Stimulated activated CD4-positive, alpha-beta T cell treated with anti-CD3 and anti-CD28 coated beads, Interleukin-1b, Interleukin-23, amount 100 ng/mL, for 48 hours (primary cell): Measurements from ENCODE around the gene ADCY5.

Experiments used
- DNase-seq: peaks from one replicate; pipeline ENCODE4 v3.0.0-alpha.2; 2020

ADCY5 gene

DNA sequence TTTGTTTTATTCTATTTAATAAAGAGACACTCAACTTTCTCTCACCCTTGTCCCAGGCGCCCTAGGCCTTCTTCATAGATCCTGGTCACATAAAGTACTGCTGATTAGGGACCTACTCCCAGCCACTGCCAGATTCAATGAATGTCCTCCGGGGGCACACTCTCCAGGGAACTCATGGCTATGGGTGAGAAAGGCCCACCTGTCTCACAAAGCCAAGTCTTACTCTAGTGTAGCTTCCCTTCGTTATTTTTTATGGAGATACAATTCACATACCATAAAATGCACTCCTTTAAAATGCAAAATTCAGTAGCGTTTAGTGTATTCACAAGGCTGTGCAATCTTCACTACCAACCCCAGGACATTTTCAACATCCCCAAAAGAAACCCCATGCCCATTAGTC lies 87.8 kb downstream of the ADCY5 start:
- DNase-seq: no peak

GRCh38 chr3:123357275-123357674 lies 91.6 kb downstream of the ADCY5 start:
- no peak for DNase-seq

GRCh38 chr3:123353850-123354233 lies 95.0 kb downstream of the ADCY5 start:
- no peak for DNase-seq

GRCh38 chr3:123353227-123353849 lies 95.6 kb downstream of the ADCY5 start:
- no peak for DNase-seq

- DNase-seq: no peak
Observed at GRCh38 chr3:123352134-123352554, 96.7 kb downstream of the ADCY5 start.

- DNase-seq: no peak
Observed at GRCh38 chr3:123351501-123351900, 97.4 kb downstream of the ADCY5 start.

GRCh38 chr3:123350971-123351370 lies 97.9 kb downstream of the ADCY5 start:
- no peak for DNase-seq

GRCh38 chr3:123349566-123350435 lies 99.1 kb downstream of the ADCY5 start:
- DNase-seq: no peak

DNA sequence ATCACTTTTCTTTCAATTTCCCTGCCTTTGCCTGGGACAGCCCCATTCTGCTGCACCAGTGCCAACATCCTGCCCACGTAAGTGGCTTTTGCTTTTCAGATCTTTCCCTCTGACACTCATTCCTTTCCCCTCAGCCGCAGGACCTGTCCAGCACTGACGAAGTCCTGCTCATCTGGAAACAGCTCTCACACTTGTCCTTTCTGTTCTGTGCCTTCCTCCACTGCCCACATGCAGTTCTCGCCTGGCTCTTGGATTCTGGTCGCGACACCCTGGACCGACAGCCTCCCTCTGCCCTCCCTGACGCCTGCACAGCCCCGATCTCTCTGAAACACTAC lies 99.7 kb downstream of the ADCY5 start:
- no peak for DNase-seq

DNA sequence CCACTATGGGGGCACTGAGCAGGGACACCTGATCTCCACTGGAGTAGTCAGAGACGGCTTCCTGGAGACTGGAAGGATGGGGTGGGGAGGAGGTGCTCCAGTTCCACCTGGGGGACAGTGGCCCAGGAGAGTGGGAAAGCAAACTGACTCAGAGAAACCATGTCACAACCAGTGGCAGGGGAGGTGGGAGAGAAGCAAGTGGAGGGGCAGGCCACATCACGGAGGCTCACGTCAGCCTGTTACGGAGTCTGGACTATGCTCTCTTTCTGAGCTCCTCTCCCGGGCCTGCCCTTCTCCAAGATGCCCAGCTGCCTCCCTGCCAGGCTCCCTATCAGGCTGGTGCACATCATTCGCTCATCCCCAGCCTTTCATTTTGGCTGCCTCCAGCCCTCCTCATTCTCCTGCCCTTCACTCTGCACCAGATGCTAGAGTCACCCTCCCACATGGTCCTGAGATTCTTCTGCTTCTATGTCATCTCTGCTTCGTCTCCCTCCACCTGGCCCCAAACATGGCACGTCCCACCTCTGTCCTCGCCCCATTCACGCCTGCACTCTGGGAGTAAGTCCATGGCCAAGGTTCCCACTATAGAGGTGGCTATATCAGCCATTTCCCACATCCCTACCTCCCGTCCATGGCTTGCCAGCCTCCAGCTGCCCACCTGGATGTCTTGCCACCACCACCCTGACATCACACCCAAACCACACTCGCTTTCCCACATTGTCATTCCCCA lies 100.3 kb downstream of the ADCY5 start:
- no peak for DNase-seq

DNA sequence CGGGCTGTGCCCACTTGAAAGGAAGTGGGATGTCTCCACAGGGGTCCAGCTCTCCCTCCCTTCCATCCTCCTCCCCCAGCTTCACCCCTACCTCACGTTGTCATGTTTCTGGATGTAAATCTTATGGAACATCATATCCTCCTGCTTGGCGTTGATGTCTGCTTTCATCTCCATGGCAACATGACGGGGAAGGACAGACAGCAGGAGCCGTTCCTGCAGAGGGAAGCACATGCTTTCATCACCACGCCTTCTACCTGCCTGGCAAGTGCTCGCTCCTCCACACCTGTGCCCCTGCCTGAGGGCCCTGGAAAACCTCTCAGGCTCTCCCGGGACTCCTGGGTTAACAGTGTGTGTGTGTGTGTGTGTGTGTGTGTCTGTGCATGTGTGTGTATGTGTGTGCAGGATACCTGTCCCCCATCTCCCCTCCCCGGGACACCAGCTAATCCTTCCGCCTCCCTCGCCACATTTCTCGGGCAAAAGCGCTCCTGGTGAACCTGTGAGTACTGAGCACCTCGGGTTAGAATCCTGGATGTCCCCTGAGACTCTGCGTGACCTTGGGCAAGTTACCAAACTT lies 101.1 kb downstream of the ADCY5 start:
- no peak for DNase-seq

DNA sequence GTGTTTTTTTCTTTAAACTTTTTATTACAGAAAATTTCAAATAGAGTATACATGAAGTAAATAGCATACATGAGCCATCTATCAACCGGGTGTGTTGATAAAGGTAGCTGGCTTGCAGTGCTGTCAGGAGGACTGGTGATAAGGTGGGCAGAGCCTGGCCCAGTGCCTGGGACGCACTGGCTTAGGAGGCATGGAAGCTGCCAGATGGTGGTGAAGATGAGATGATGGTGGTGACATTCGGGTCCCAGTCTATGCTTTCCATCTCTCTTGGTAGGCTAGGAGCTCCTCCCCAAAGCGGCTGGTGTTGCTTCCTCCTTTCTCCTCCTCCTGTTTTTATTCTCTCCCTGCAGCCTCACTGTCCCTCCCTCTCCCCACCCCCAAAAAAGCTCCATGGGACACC lies 101.7 kb downstream of the ADCY5 start:
- no peak for DNase-seq

GRCh38 chr3:123346021-123346420 lies 102.9 kb downstream of the ADCY5 start:
- DNase-seq: no peak

DNA sequence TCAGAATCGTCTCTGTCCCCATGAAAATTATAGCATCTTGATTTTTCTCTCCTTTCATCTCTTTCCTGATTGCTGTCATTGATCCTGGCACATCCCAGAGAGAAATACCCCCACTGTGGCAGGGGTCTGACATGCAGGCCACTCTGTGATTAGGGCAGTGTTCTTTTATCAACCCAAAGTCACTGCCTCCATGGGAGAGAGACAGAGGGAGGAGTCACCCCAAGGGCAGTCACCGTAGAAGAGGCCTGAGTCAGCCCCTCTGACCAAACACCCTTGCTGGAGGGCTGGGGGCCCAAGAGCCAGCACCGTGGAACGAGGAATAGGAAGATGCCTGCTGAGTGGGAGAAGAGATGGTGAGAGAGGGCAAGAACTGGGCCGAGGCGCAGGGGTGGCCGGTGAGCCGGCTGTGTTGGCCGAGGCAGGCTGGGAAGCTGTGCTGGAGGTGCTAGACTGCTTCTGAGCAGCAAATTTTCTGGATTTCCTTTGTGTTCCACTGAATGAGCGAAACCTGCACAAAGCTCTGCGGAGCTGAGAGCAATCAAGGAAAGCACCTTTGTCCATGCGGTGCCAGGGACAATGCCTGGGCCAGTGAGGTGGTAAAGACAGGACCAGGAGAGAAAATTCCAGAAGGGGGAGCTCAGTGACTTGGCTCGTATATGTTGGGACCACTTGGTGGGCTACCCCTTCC lies 103.8 kb downstream of the ADCY5 start:
- no peak for DNase-seq

GRCh38 chr3:123344175-123344906 lies 104.5 kb downstream of the ADCY5 start:
- DNase-seq: no peak

GRCh38 chr3:123343296-123344174 lies 105.4 kb downstream of the ADCY5 start:
- DNase-seq: no peak

DNA sequence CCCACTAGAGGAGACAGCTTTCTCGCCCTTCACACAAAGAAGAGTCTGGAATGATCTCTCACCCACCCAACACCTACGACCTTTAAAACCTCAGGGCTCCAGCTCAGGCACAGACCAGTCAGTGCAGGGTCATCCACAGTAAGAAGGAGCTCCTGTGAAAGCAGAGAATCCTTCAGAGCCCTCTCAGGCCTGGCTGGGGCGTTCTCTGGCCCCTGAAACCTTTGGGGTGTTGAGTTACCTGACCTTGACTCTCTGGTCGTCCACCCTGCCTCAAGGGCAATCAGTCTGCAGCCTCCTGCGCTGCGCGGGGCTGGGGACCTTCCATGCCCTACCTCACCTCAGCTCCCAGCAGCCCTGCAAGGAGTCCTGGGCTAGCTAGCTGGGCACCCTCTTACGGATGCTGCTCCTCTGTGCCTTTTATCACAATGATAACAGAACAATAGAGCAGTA lies 106.2 kb downstream of the ADCY5 start:
- no peak for DNase-seq

- DNase-seq: no peak
Observed at GRCh38 chr3:123341871-123342630, 106.8 kb downstream of the ADCY5 start.

DNA sequence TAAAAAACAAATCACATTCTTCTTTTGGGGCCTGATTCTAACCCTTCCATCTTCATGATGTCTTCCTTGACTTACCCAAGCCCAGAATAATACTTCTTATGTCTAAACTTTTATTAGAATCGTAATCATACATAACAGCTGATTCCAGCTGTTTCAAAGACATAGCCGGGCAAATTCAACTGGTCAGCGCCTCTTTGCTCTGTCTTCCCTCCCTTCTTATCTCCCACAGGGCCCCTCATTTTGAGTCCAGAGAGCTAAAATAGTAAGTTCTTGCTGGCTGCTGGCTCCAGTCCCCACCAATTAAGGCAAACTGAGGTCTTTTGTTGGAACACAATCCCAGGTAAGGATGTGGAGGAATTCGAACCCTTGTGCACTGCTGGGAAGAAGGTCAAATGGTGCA lies 108.6 kb downstream of the ADCY5 start:
- no peak for DNase-seq

GRCh38 chr3:123339302-123339701 lies 109.6 kb downstream of the ADCY5 start:
- DNase-seq: no peak
